CD14-positive monocyte (primary cell): Measurements from ENCODE around the gene TRAPPC6A. TPM values are rescaled to one million over a fixed set of nuclear protein-coding genes. Genes with fewer than 3 reads are reported as not detected.

ENCODE experiments used
- DNase-seq, 3 donors: peaks; one replicate each; pipeline ENCODE4 v3.0.0-alpha.2; 2011 to 2022
- H2AFZ ChIP-seq: 2 replicates; pipeline ENCODE4 v1.6.0; 2012; ENCODE audit warnings: mild to moderate bottlenecking, low read depth, low read length, inconsistent platforms; ENCODE audit not compliant: insufficient read depth, poor library complexity, severe bottlenecking
- H3K27ac ChIP-seq, 2 donors: 1 replicate in 1 of 2; 2 replicates in 1 of 2; pipeline ENCODE4 v1.5.1; 2012 to 2013; ENCODE audit warnings: low read length in 2 of 2, control low read depth in 1 of 2, inconsistent platforms in 1 of 2, low read depth in 1 of 2, mild to moderate bottlenecking in 1 of 2
- H3K27me3 ChIP-seq, 2 donors: one replicate each; pipeline versions ENCODE4 v1.6.0 to v1.6.1; 2011 to 2013; ENCODE audit warnings: low read length in 2 of 2; ENCODE audit not compliant: control insufficient read depth in 2 of 2, insufficient read depth in 2 of 2
- H3K36me3 ChIP-seq, 2 donors: replicated peaks in 1 of 2; 1 replicate in 1 of 2; 2 replicates in 1 of 2; pipeline versions ENCODE4 v1.5.1 to v1.6.1; 2012 to 2013; ENCODE audit warnings: low read length in 2 of 2, control low read depth in 1 of 2, inconsistent platforms in 1 of 2, mild to moderate bottlenecking in 1 of 2; ENCODE audit not compliant: insufficient read depth in 2 of 2, control insufficient read depth in 1 of 2
- H3K4me1 ChIP-seq, 2 donors: 1 replicate in 1 of 2; 2 replicates in 1 of 2; pipeline versions ENCODE4 v1.5.1 to v1.6.1; 2012 to 2013; ENCODE audit warnings: low read length in 2 of 2, control low read depth in 1 of 2, inconsistent platforms in 1 of 2, mild to moderate bottlenecking in 1 of 2, moderate library complexity in 1 of 2; ENCODE audit not compliant: insufficient read depth in 2 of 2, control insufficient read depth in 1 of 2
- H3K4me2 ChIP-seq: replicated peaks from 2 replicates; pipeline ENCODE3; 2012; ENCODE audit warnings: low read length, moderate library complexity, mild to moderate bottlenecking; ENCODE audit not compliant: poor library complexity, severe bottlenecking; ENCODE audit errors: extremely low read depth
- H3K4me3 ChIP-seq, 3 experiments: fragments of 200-600 bp in 1 of 3; sonication (generic) in 1 of 3; replicated peaks in 1 of 3; 1 replicate in 2 of 3; 2 replicates in 1 of 3; pipeline ENCODE4 v1.5.1; 2011 to 2013; ENCODE audit warnings: low read length in 3 of 3, mild to moderate bottlenecking in 3 of 3, control low read depth in 2 of 3, low read depth in 2 of 3, inconsistent platforms in 1 of 3, moderate library complexity in 1 of 3
- H3K79me2 ChIP-seq: 2 replicates; pipeline ENCODE4 v1.6.0; 2012; ENCODE audit warnings: mild to moderate bottlenecking, control low read depth, inconsistent platforms, low read length, moderate library complexity; ENCODE audit not compliant: insufficient read depth
- H3K9ac ChIP-seq: 2 replicates; pipeline ENCODE4 v1.6.0; 2017; ENCODE audit warnings: low read length, mild to moderate bottlenecking; ENCODE audit not compliant: insufficient read depth, poor library complexity, severe bottlenecking
- H3K9me3 ChIP-seq, 2 donors: replicated peaks in 1 of 2; 1 replicate in 1 of 2; 2 replicates in 1 of 2; pipeline versions ENCODE4 v1.5.1 to v1.6.1; 2012 to 2013; ENCODE audit warnings: low read length in 2 of 2, control low read depth in 1 of 2; ENCODE audit not compliant: control insufficient read depth in 1 of 2, insufficient read depth in 1 of 2
- H4K20me1 ChIP-seq: 2 replicates; pipeline ENCODE4 v1.6.0; 2012; ENCODE audit warnings: mild to moderate bottlenecking, low read length, control low read depth, moderate library complexity; ENCODE audit not compliant: insufficient read depth
- H3K27ac Mint-ChIP-seq, 7 donors: one replicate each; pipeline ENCODE4 v1.8.0; 2020; ENCODE audit warnings: mild to moderate bottlenecking in 7 of 7, mixed read lengths in 7 of 7, moderate library complexity in 6 of 7, inconsistent platforms in 2 of 7
- H3K27me3 Mint-ChIP-seq, 3 donors: one replicate each; pipeline ENCODE4 v1.8.0; 2021 to 2022; ENCODE audit warnings: low read depth in 3 of 3, mild to moderate bottlenecking in 3 of 3, mixed read lengths in 3 of 3, moderate library complexity in 3 of 3, inconsistent platforms in 1 of 3
- H3K36me3 Mint-ChIP-seq, 2 donors: one replicate each; pipeline ENCODE4 v1.8.0; 2020; ENCODE audit warnings: mixed read lengths in 2 of 2, inconsistent platforms in 1 of 2, mild to moderate bottlenecking in 1 of 2
- H3K4me1 Mint-ChIP-seq: one replicate; pipeline ENCODE4 v1.8.0; 2020; ENCODE audit warnings: mild to moderate bottlenecking, mixed read lengths
- H3K4me3 Mint-ChIP-seq, 2 donors: one replicate each; pipeline ENCODE4 v1.8.0; 2020; ENCODE audit warnings: mild to moderate bottlenecking in 2 of 2, mixed read lengths in 2 of 2, moderate library complexity in 1 of 2
- H3K9me3 Mint-ChIP-seq, 7 donors: one replicate each; pipeline ENCODE4 v1.8.0; 2020 to 2022; ENCODE audit warnings: mixed read lengths in 7 of 7, mild to moderate bottlenecking in 6 of 7, moderate library complexity in 6 of 7, inconsistent platforms in 2 of 7
- CTCF ChIP-seq: fragments of 200-600 bp; IDR thresholded peaks from one replicate; pipeline ENCODE4 v1.8.0; 2022; ENCODE audit warnings: antibody characterized with exemption, mild to moderate bottlenecking
- WGBS: methylation state at CpG from one replicate; pipeline ENCODE4 v1.1.5; 2013; ENCODE audit warnings: missing lambda C conversion rate; ENCODE audit not compliant: insufficient coverage; 5-methylcytosine and 5-hydroxymethylcytosine counted together
- intact Hi-C, 2 donors: fragments of 100-400 bp; cut with micrococcal nuclease; formaldehyde crosslinking; loops; one replicate each; pipeline versions ENCODE4 v1.15.0 to v1.15.1; 2023
- polyA plus RNA-seq, 3 donors: library from polyadenylated mRNA; depleted of rRNA in 1 of 3; unstranded in 2 of 3; stranded (reverse) in 1 of 3; fragments of 300-500 nt in 2 of 3; fragments of >200 nt in 1 of 3; fragmentation: Illumina TruSeq in 2 of 3; gene quantifications; 1 replicate in 2 of 3; 2 replicates in 1 of 3; pipeline ENCODE4 v1.2.3, GENCODE V29; 2012 to 2021

Gene TRAPPC6A
- polyA plus RNA-seq, 3 donors = 49.7 to 82.7 (median 63.4) TPM

GRCh38 chr19:45161738-45162607 lies 16.1 kb downstream of the TRAPPC6A start:
- H3K4me3 ChIP-seq = no peak overlapping the region
- Mint-ChIP-seq H3K4me1 (peaks cover 14% of the 10 kb centered on the region), H3K36me3 (peaks cover 0 to 2% of the 10 kb centered on the region in 2 donors), H3K9me3 (no peaks in the 10 kb centered on the region), H3K27me3 (peaks cover 23 to 50% (median 38%) of the 10 kb centered on the region in 3 donors), H3K4me3 (no peak overlapping the region), H3K27ac (no peak overlapping the region)
- DNase-seq = no peak
- peaks cover 0 to 6% of the 10 kb centered on the region in 2 donors for H3K27me3 ChIP-seq
- peaks cover 9 to 14% of the 10 kb centered on the region in 2 donors for H3K4me1 ChIP-seq
- H3K27ac ChIP-seq = no peak overlapping the region
- H4K20me1 ChIP-seq = no peaks in the 10 kb centered on the region
- no peaks in the 10 kb centered on the region for H3K79me2 ChIP-seq
- H2AFZ ChIP-seq = no peak overlapping the region
- no peaks in the 10 kb centered on the region for H3K36me3 ChIP-seq
- H3K9me3 ChIP-seq = no peaks in the 10 kb centered on the region
- H3K4me2 ChIP-seq = no peak overlapping the region
- 73% methylated on average over 18 of the region's 32 CpGs for WGBS
- H3K9ac ChIP-seq = no peak overlapping the region
- TF ChIP-seq CTCF = peak; percentile 5
- intact Hi-C loops = no loop called here

DNA sequence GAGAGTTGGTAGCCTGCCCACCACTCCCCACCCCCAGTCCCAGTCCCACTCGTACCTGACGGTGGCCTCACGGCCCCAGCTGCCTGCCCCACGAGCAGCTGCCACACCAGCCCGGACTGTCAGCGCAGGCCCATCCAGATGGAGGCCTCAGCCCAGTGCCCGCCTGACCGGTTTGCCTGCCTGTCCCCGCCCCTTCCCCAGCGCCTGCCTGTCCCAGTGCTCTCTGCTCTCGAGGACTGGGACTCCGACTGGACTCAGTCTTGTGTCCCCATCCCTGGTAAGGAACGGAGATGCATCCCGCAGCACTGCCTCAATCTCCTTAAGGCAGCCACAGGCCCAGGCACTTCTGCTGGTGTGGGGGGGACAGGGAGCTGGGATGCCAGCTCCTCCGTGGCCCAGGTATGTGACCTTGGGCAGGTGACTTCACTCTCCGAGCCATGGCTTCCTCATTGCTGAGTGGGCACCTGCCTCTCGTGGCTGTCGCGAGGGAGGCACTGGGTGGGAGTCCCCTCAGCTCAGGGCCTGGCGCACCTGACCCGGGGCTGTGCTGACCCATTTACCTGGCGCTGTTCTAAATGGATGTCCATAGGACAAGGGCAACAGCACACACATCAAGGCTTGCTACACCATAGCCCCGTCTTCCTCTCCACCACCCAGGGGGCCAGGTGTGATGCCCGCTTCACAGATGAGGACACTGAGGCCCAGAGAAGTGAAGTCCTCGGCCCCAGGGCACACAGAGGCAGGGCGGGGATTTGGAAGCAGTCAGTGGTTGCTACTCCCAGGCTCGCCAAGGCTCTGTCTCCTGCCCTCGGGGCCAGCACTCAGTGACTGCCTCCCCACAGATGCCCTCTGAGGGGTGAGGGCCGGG lies 16.9 kb downstream of the TRAPPC6A start, which contains the start of gene NKPD1:
NKPD1 (minus strand) TSS at position 113 of the 868 bp plus-strand sequence. CDS start 832 bp downstream, outside the sequence.
- H3K4me1 Mint-ChIP-seq = peaks cover 13% of the 10 kb centered on the region
- peaks cover 23 to 55% (median 39%) of the 10 kb centered on the region in 3 donors for H3K27me3 Mint-ChIP-seq
- no peaks in the 10 kb centered on the region for H3K9me3 Mint-ChIP-seq
- no peaks in the 10 kb centered on the region for H3K79me2 ChIP-seq
- H3K27me3 ChIP-seq = peaks cover 0 to 6% of the 10 kb centered on the region in 2 donors
- peak within 1 kb of the TSS in 2 of 7 donors; percentile 5 to 69 for H3K27ac Mint-ChIP-seq
- peak within 1 kb of the TSS in 1 of 2 donors; percentile 30 for H3K4me3 Mint-ChIP-seq
- H4K20me1 ChIP-seq = no peaks in the 10 kb centered on the region
- 78% methylated on average over 29 of the region's 29 CpGs for WGBS
- no peak within 1 kb of the TSS for H3K4me3 ChIP-seq
- H2AFZ ChIP-seq = no peak within 1 kb of the TSS
- no peak for DNase-seq
- no peak within 1 kb of the TSS for H3K9ac ChIP-seq
- H3K4me2 ChIP-seq = no peak within 1 kb of the TSS
- H3K36me3 Mint-ChIP-seq = no peaks in the 10 kb centered on the region
- no peaks in the 10 kb centered on the region for H3K36me3 ChIP-seq
- H3K4me1 ChIP-seq = peaks cover 9 to 14% of the 10 kb centered on the region in 2 donors
- TF ChIP-seq CTCF = no peak
- no peak within 1 kb of the TSS for H3K27ac ChIP-seq
- intact Hi-C loops = no loop called here
- no peaks in the 10 kb centered on the region for H3K9me3 ChIP-seq
